Endothelial cell of umbilical vein (primary cell): Measurements from ENCODE around the gene MAP4K4. TPM values are rescaled to one million over a fixed set of nuclear protein-coding genes. Genes with fewer than 3 reads are reported as not detected.

Experiments
- BruUV-seq: library from RNA; stranded (reverse); fragments of 400-500 nt; replicated peaks from 2 replicates; lab custom pipeline; 2021; lab: Mats Ljungman, UMichigan
- CTCF ChIA-PET: fragments of 300-600, 350-600 bp; sonication (Branson Sonifier 250); formaldehyde crosslinking; loops from one replicate; lab custom pipeline; 2021; ENCODE audit warnings: antibody characterized with exemption, inconsistent platforms; lab: Charles Lee
- POLR2A ChIA-PET: fragments of 300-600, 350-600 bp; sonication (Branson Sonifier 250); formaldehyde crosslinking; loops from one replicate; lab custom pipeline; 2021; ENCODE audit warnings: antibody characterized with exemption, inconsistent platforms; lab: Charles Lee
- DNase-seq: peaks from one replicate; pipeline ENCODE4 v3.0.0-alpha.2; 2011; ENCODE audit warnings: low read depth, low spot score
- FAIRE-seq: peaks from 2 replicates; lab custom pipeline; 2011; peaks lifted over from hg19 to GRCh38; lab: Jason Lieb, UNC
- H2AFZ ChIP-seq: 2 replicates; pipeline ENCODE4 v1.6.0; 2012; ENCODE audit warnings: low read depth, low read length, control low read depth, inconsistent platforms
- H3K27ac ChIP-seq: 2 replicates; pipeline ENCODE4 v1.5.1; 2011; ENCODE audit warnings: low read depth, mild to moderate bottlenecking, control low read depth, low read length, moderate library complexity; ENCODE audit not compliant: insufficient read depth
- H3K27me3 ChIP-seq, 2 experiments: 2 replicates each; pipeline versions ENCODE4 v1.6.0 to v1.6.1; 2011; ENCODE audit warnings: low read length in 2 of 2, mixed read lengths in 1 of 2; ENCODE audit not compliant: control insufficient read depth in 2 of 2, insufficient read depth in 2 of 2
- H3K36me3 ChIP-seq, 2 experiments: 2 replicates in 1 of 2; 3 replicates in 1 of 2; pipeline ENCODE4 v1.5.1; 2011; ENCODE audit warnings: low read length in 2 of 2, mild to moderate bottlenecking in 1 of 2, moderate library complexity in 1 of 2; ENCODE audit not compliant: control insufficient read depth in 2 of 2, insufficient read depth in 2 of 2; ENCODE audit errors: extremely low read depth in 1 of 2
- H3K4me1 ChIP-seq: 3 replicates; pipeline ENCODE4 v1.5.1; 2011; ENCODE audit warnings: mild to moderate bottlenecking, low read length; ENCODE audit not compliant: control insufficient read depth, insufficient read depth; ENCODE audit errors: extremely low read depth
- H3K4me2 ChIP-seq: 2 replicates; pipeline ENCODE4 v1.6.1; 2011; ENCODE audit warnings: low read length, control low read depth, mixed read lengths; ENCODE audit not compliant: insufficient read depth
- H3K4me3 ChIP-seq, 3 experiments: fragments of 200-600 bp in 1 of 3; sonication (generic), shearing (Covaris generic) in 1 of 3; replicated peaks in 1 of 3; 2 replicates each; pipeline ENCODE4 v1.5.1; 2011 to 2016; ENCODE audit warnings: control low read depth in 3 of 3, low read length in 3 of 3, mild to moderate bottlenecking in 2 of 3, inconsistent platforms in 1 of 3, low read depth in 1 of 3, moderate library complexity in 1 of 3; ENCODE audit not compliant: insufficient read depth in 1 of 3
- H3K79me2 ChIP-seq: 2 replicates; pipeline ENCODE4 v1.6.0; 2012; ENCODE audit warnings: low read length, inconsistent platforms; ENCODE audit not compliant: control insufficient read depth, insufficient read depth
- H3K9ac ChIP-seq: replicated peaks from 2 replicates; pipeline ENCODE3; 2011; ENCODE audit warnings: low read length, control low read depth; ENCODE audit not compliant: insufficient read depth; ENCODE audit errors: extremely low read depth
- H3K9me1 ChIP-seq: replicated peaks from 3 replicates; pipeline ENCODE4 v1.6.0; 2011; ENCODE audit warnings: mild to moderate bottlenecking, low read length; ENCODE audit not compliant: control insufficient read depth, insufficient read depth; ENCODE audit errors: extremely low read depth
- H3K9me3 ChIP-seq: replicated peaks from 2 replicates; pipeline ENCODE4 v1.5.1; 2012; ENCODE audit warnings: low read length, inconsistent platforms; ENCODE audit not compliant: control insufficient read depth, insufficient read depth
- H4K20me1 ChIP-seq: replicated peaks from 2 replicates; pipeline ENCODE3; 2011; ENCODE audit warnings: mild to moderate bottlenecking, low read length; ENCODE audit not compliant: control insufficient read depth, insufficient read depth; ENCODE audit errors: extremely low read depth
- EZH2 ChIP-seq: IDR thresholded peaks from 2 replicates; pipeline ENCODE4 v1.6.1; 2012; ENCODE audit warnings: borderline replicate concordance, low read depth, mild to moderate bottlenecking, moderate library complexity, low read length, inconsistent platforms; ENCODE audit not compliant: severe bottlenecking
- GATA2 ChIP-seq: IDR thresholded peaks from 2 replicates; pipeline ENCODE4 v1.7.0; 2011; ENCODE audit warnings: low read depth, mild to moderate bottlenecking, moderate library complexity, mixed read lengths, low read length; ENCODE audit not compliant: insufficient read length, insufficient read depth
- MAX ChIP-seq: IDR thresholded peaks from 2 replicates; pipeline ENCODE4 v1.6.1; 2011; ENCODE audit not compliant: insufficient read depth, insufficient read length
- POLR2A ChIP-seq: IDR thresholded peaks from 2 replicates; pipeline ENCODE4 v1.6.1; 2012; ENCODE audit warnings: low read depth, mild to moderate bottlenecking, control low read depth, low read length
- dilution Hi-C: fragments of 300-500 bp; cut with MboI; formaldehyde crosslinking; loops from one replicate; pipeline ENCODE4 v1.15.0; 2019; ENCODE audit warnings: low sequenced_read_pairs; ENCODE audit not compliant: extremely low pct_ligation_motif_present
- intact Hi-C: fragments of 100-400 bp; cut with micrococcal nuclease; formaldehyde crosslinking; loops from one replicate; pipeline ENCODE4 v1.10.0; 2022
- polyA plus RNA-seq, 4 experiments: library from polyadenylated mRNA; depleted of rRNA in 3 of 4; stranded (reverse) in 3 of 4; unstranded in 1 of 4; fragments of >200 nt; gene quantifications; 2 replicates each; pipeline versions ENCODE4 v1.2.1 to v1.2.3, GENCODE V29; 2011 to 2012; ENCODE audit warnings: missing spikeins in 1 of 4
- total RNA-seq: library from RNA; stranded (reverse); gene quantifications from 2 replicates; pipeline ENCODE4 v1.2.3, GENCODE V29; 2021
- TF ChIP-seq, protein P1 (sequence below), 2 donors: IDR thresholded peaks; 1 replicate in 1 of 2; 2 replicates in 1 of 2; pipeline ENCODE4 v1.5.1; 2011; ENCODE audit warnings: low read length in 2 of 2, mild to moderate bottlenecking in 2 of 2, moderate library complexity in 2 of 2, control low read depth in 1 of 2, inconsistent platforms in 1 of 2, low read depth in 1 of 2; ENCODE audit not compliant: insufficient read depth in 1 of 2; ENCODE audit errors: extremely low read depth in 1 of 2

MAP4K4 gene
- total and polyA plus RNA-seq, 2 donors (not counting 3 experiments of a cell fraction or from before 2014, with no cell fraction given) = 79.4 to 269 TPM

DNA sequence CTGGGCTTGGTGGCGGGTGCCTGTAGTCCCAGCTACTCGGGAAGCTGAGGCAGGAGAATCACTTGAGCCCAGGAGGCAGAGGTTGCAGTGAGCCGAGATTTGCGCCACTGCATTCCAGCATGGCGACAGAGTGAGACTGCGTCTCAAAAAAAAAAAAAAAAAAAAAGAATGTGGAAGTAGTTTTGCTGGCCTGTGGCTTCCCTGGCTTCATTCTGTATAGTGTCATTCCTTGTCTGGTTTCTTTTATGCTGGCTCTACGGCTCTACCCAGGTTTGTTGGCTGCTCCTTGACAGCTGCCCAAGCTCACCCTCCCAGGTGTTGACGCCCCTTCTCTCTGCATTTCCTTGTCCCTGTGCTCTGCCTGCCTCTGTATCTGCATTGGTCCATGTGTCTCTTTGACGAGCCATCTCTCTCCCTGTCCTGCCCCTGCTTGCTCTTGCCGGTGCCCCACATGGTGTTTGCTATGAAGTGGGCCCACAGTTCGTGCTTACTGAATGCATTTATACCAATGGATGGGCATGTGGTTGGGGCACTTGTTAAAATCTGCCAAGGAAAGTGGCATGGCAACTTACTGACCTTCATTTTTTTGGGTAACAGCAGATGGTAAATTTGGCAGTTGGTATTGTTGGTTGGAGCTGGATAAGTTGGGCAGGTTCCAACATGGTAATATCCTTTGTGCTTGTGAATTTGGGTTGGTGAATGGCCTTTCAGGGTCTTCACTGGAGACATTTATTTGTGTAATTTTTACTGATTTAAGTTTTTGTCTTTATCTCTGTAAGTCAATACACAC is 113.9 kb downstream of the MAP4K4 start:
- no peaks in the 10 kb centered on the region for H3K9me3 ChIP-seq
- POLR2A ChIA-PET = no interaction called here
- no peak overlapping the region for H3K27ac ChIP-seq
- intact Hi-C loops (no loop called here), dilution Hi-C loops (no loop called here)
- H4K20me1 ChIP-seq = peaks cover 31% of the 10 kb centered on the region
- BruUV-seq = no TSS peak
- no peak for TF ChIP-seq GATA2
- no peak for TF ChIP-seq EZH2
- TF ChIP-seq POLR2A = no peak
- TF ChIP-seq, protein P1, sequence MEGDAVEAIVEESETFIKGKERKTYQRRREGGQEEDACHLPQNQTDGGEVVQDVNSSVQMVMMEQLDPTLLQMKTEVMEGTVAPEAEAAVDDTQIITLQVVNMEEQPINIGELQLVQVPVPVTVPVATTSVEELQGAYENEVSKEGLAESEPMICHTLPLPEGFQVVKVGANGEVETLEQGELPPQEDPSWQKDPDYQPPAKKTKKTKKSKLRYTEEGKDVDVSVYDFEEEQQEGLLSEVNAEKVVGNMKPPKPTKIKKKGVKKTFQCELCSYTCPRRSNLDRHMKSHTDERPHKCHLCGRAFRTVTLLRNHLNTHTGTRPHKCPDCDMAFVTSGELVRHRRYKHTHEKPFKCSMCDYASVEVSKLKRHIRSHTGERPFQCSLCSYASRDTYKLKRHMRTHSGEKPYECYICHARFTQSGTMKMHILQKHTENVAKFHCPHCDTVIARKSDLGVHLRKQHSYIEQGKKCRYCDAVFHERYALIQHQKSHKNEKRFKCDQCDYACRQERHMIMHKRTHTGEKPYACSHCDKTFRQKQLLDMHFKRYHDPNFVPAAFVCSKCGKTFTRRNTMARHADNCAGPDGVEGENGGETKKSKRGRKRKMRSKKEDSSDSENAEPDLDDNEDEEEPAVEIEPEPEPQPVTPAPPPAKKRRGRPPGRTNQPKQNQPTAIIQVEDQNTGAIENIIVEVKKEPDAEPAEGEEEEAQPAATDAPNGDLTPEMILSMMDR (IDR thresholded peaks at IDR 0.05; ENCODE audit: extremely low read depth in 1 of 2, insufficient read depth in 1 of 2, low read depth in 1 of 2, low read length in 2 of 2) = no peak
- FAIRE-seq (no peak), DNase-seq (no peak)
- CTCF ChIA-PET = no interaction called here
- H3K4me2 ChIP-seq = no peak overlapping the region
- H3K79me2 ChIP-seq = peaks cover 98% of the 10 kb centered on the region
- peaks cover 0 to 2% of the 10 kb centered on the region in 2 experiments for H3K36me3 ChIP-seq
- H2AFZ ChIP-seq = no peak overlapping the region
- H3K4me1 ChIP-seq = peaks cover 29% of the 10 kb centered on the region
- no peaks in the 10 kb centered on the region for H3K9me1 ChIP-seq
- H3K9ac ChIP-seq = no peak overlapping the region
- H3K4me3 ChIP-seq = no peak overlapping the region
- H3K27me3 ChIP-seq = no peaks in the 10 kb centered on the region

- DNase-seq = no peak
- POLR2A ChIA-PET = no interaction called here
These were observed 114.7 kb downstream of the MAP4K4 start for GRCh38 chr2:101812226-101812625.

More at GRCh38 chr2:101812226-101812625, 114.7 kb downstream of the MAP4K4 start:
- FAIRE-seq = no peak
- dilution Hi-C loops = no loop called here
- H3K9me3 ChIP-seq = no peaks in the 10 kb centered on the region
- no TSS peak for BruUV-seq
- CTCF ChIA-PET = no interaction called here
- no peak overlapping the region for H3K9ac ChIP-seq
- H3K27ac ChIP-seq = no peak overlapping the region
- no peak overlapping the region for H3K4me2 ChIP-seq
- H3K79me2 ChIP-seq = peaks cover 98% of the 10 kb centered on the region
- peaks cover 0 to 2% of the 10 kb centered on the region in 2 experiments for H3K36me3 ChIP-seq
- H3K4me1 ChIP-seq = peaks cover 25% of the 10 kb centered on the region
- TF ChIP-seq EZH2 = no peak
- no peak for TF ChIP-seq POLR2A
- TF ChIP-seq GATA2 = no peak
- no peak for TF ChIP-seq MAX
- TF ChIP-seq, protein P1 (IDR thresholded peaks at IDR 0.05; ENCODE audit: extremely low read depth in 1 of 2, insufficient read depth in 1 of 2, low read depth in 1 of 2, low read length in 2 of 2) = no peak
- H3K27me3 ChIP-seq = no peaks in the 10 kb centered on the region
- H4K20me1 ChIP-seq = peaks cover 32% of the 10 kb centered on the region
- H3K4me3 ChIP-seq = no peak overlapping the region
- intact Hi-C loops = no loop called here
- no peaks in the 10 kb centered on the region for H3K9me1 ChIP-seq
- no peak overlapping the region for H2AFZ ChIP-seq
